Panc1 (cell line): ENCODE measurements around the gene IRF7. TPM values are rescaled to one million over a fixed set of nuclear protein-coding genes. Genes with fewer than 3 reads are reported as not detected.

Source experiments
- ATAC-seq: fragments of 200-7000 bp; cut with Tn5 transposase; 2 replicates; pipeline ENCODE4 v1.9.1; 2020; ENCODE audit warnings: mild to moderate bottlenecking, moderate library complexity
- BruUV-seq: library from RNA; stranded (reverse); fragments of 400-500 nt; replicated peaks from 2 replicates; lab custom pipeline; 2021; lab: Mats Ljungman, UMichigan
- CTCF ChIA-PET: fragments of 300-600 bp; sonication (Branson Sonifier 250); formaldehyde crosslinking; loops from one replicate; lab custom pipeline; 2022; ENCODE audit warnings: antibody characterized with exemption; lab: Charles Lee
- POLR2A ChIA-PET: fragments of 300-600 bp; sonication (Branson Sonifier 250); formaldehyde crosslinking; loops from one replicate; lab custom pipeline; 2022; ENCODE audit warnings: antibody characterized with exemption; lab: Charles Lee
- DNase-seq: peaks from one replicate; pipeline ENCODE4 v3.0.0-alpha.2; 2010; ENCODE audit warnings: low read depth, low spot score
- H3K27ac ChIP-seq: 2 replicates; pipeline ENCODE4 v1.5.1; 2011; ENCODE audit warnings: mild to moderate bottlenecking, low read length, inconsistent platforms
- H3K27me3 ChIP-seq: fragments of 200-500 bp; sonication (Bioruptor generic); 2 replicates; pipeline ENCODE4 v1.6.0; 2014; ENCODE audit warnings: low read length, inconsistent platforms; ENCODE audit not compliant: control insufficient read depth, insufficient read depth
- H3K36me3 ChIP-seq: fragments of 200-500 bp; sonication (Bioruptor generic); 2 replicates; pipeline ENCODE4 v1.5.1; 2014; ENCODE audit warnings: inconsistent platforms, mild to moderate bottlenecking, low read length, moderate library complexity; ENCODE audit not compliant: control insufficient read depth, insufficient read depth
- H3K4me1 ChIP-seq: 2 replicates; pipeline ENCODE4 v1.5.1; 2011; ENCODE audit warnings: inconsistent platforms, mild to moderate bottlenecking, low read length, moderate library complexity; ENCODE audit not compliant: control insufficient read depth, insufficient read depth
- H3K4me3 ChIP-seq, 2 experiments: 2 replicates each; pipeline ENCODE4 v1.5.1; 2011 to 2012; ENCODE audit warnings: low read depth in 2 of 2, low read length in 2 of 2, mild to moderate bottlenecking in 2 of 2, inconsistent platforms in 1 of 2, moderate library complexity in 1 of 2
- H3K9me3 ChIP-seq: fragments of 200-500 bp; sonication (Bioruptor generic); 2 replicates; pipeline ENCODE4 v1.5.1; 2014; ENCODE audit warnings: low read depth, mild to moderate bottlenecking, inconsistent platforms, low read length, moderate library complexity; ENCODE audit not compliant: control insufficient read depth, insufficient read depth
- POLR2AphosphoS5 ChIP-seq: IDR thresholded peaks from 2 replicates; pipeline ENCODE4 v1.6.1; 2012; ENCODE audit warnings: mild to moderate bottlenecking, low read depth, low read length, moderate library complexity
- SIN3A ChIP-seq: IDR thresholded peaks from 2 replicates; pipeline ENCODE4 v1.6.1; 2012; ENCODE audit warnings: low read depth, mild to moderate bottlenecking, low read length, moderate library complexity, borderline replicate concordance; ENCODE audit not compliant: insufficient read depth
- TCF7L2 ChIP-seq: IDR thresholded peaks from 2 replicates; pipeline ENCODE4 v1.6.1; 2011; ENCODE audit warnings: mild to moderate bottlenecking, low read depth, low read length, inconsistent platforms
- in situ Hi-C: cut with HindIII; loops from 2 replicates; pipeline ENCODE4 v1.10.0; 2016; ENCODE audit warnings: low sequenced_read_pairs, low pct_unique_long_range_greater_than_20kb
- intact Hi-C: fragments of 100-400 bp; cut with micrococcal nuclease; formaldehyde crosslinking; loops from one replicate; pipeline ENCODE4 v1.10.0; 2022; ENCODE audit not compliant: unreplicated experiment
- total RNA-seq: library from RNA; stranded (reverse); gene quantifications from one replicate; pipeline ENCODE4 v1.2.1, GENCODE V29; 2021; ENCODE audit not compliant: unreplicated experiment
- TF ChIP-seq, protein P1 (sequence below): fragments of 450-650 bp; IDR thresholded peaks from 2 replicates; pipeline ENCODE4 v1.5.1; 2017; ENCODE audit warnings: mild to moderate bottlenecking
- TF ChIP-seq, protein P2 (sequence below), 2 experiments: IDR thresholded peaks; 2 replicates each; pipeline ENCODE4 v1.6.1; 2011 to 2012; ENCODE audit warnings: low read depth in 2 of 2, control low read depth in 1 of 2, low read length in 1 of 2, mild to moderate bottlenecking in 1 of 2, moderate library complexity in 1 of 2; ENCODE audit not compliant: insufficient read depth in 1 of 2

IRF7 gene
- total RNA-seq, 1 experiment from 2014 or later, result 23.9 TPM

DNA sequence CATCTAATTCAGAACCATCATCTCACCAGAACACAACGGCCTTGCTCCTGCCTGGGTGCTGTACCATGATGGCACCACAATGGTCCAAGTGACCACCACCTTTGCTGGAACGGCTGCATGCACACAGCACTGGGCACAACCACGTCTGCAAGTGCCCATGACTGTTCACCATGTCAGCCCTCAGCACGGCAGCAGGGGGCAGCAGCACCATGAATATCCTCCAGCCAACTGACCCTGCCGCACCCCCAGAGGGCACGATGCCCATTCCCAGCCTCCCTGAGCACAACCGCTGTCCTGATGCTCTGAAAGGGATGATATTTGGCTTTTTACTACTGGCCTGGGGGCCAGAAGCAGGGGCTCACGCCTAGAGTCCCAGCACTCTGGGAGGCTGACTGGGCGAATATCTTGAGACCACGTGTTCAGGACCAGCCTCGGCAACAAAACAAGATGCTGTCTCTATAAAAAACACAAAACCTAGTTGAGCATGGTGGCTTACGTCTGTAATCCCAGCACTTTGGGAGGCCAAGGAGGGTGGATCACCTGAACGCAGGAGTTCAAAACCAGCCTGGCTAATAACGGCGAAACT is 47.0 kb upstream of the IRF7 start:
- CTCF ChIA-PET, result no interaction called here
- no peak overlapping the region for H3K27ac ChIP-seq
- no peak overlapping the region for H3K4me3 ChIP-seq
- intact Hi-C loops (loop anchor here (5.0 kb wide), 1 partner anchor 60 kb away; no protein-coding TSS in a partner anchor), in situ Hi-C loops (no loop called here)
- no peaks in the 10 kb centered on the region for H3K27me3 ChIP-seq
- no peaks in the 10 kb centered on the region; the same call in 1 of the 2 replicates for H3K36me3 ChIP-seq
- BruUV-seq, result no TSS peak
- TF ChIP-seq, protein P1, sequence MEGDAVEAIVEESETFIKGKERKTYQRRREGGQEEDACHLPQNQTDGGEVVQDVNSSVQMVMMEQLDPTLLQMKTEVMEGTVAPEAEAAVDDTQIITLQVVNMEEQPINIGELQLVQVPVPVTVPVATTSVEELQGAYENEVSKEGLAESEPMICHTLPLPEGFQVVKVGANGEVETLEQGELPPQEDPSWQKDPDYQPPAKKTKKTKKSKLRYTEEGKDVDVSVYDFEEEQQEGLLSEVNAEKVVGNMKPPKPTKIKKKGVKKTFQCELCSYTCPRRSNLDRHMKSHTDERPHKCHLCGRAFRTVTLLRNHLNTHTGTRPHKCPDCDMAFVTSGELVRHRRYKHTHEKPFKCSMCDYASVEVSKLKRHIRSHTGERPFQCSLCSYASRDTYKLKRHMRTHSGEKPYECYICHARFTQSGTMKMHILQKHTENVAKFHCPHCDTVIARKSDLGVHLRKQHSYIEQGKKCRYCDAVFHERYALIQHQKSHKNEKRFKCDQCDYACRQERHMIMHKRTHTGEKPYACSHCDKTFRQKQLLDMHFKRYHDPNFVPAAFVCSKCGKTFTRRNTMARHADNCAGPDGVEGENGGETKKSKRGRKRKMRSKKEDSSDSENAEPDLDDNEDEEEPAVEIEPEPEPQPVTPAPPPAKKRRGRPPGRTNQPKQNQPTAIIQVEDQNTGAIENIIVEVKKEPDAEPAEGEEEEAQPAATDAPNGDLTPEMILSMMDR, result no peak; the same call in 1 of the 2 replicates
- no peak for TF ChIP-seq POLR2AphosphoS5
- TF ChIP-seq SIN3A, result no peak
- TF ChIP-seq, protein P2, sequence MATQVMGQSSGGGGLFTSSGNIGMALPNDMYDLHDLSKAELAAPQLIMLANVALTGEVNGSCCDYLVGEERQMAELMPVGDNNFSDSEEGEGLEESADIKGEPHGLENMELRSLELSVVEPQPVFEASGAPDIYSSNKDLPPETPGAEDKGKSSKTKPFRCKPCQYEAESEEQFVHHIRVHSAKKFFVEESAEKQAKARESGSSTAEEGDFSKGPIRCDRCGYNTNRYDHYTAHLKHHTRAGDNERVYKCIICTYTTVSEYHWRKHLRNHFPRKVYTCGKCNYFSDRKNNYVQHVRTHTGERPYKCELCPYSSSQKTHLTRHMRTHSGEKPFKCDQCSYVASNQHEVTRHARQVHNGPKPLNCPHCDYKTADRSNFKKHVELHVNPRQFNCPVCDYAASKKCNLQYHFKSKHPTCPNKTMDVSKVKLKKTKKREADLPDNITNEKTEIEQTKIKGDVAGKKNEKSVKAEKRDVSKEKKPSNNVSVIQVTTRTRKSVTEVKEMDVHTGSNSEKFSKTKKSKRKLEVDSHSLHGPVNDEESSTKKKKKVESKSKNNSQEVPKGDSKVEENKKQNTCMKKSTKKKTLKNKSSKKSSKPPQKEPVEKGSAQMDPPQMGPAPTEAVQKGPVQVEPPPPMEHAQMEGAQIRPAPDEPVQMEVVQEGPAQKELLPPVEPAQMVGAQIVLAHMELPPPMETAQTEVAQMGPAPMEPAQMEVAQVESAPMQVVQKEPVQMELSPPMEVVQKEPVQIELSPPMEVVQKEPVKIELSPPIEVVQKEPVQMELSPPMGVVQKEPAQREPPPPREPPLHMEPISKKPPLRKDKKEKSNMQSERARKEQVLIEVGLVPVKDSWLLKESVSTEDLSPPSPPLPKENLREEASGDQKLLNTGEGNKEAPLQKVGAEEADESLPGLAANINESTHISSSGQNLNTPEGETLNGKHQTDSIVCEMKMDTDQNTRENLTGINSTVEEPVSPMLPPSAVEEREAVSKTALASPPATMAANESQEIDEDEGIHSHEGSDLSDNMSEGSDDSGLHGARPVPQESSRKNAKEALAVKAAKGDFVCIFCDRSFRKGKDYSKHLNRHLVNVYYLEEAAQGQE (IDR thresholded peaks at IDR 0.05; ENCODE audit: insufficient read depth in 1 of 2, low read depth in 2 of 2, low read length in 1 of 2), result no peak
- no peak for TF ChIP-seq TCF7L2
- H3K9me3 ChIP-seq, result no peaks in the 10 kb centered on the region
- DNase-seq (peak; percentile 33), ATAC-seq (peak; percentile 93)
- no peaks in the 10 kb centered on the region for H3K4me1 ChIP-seq
- POLR2A ChIA-PET, result no interaction called here

DNA sequence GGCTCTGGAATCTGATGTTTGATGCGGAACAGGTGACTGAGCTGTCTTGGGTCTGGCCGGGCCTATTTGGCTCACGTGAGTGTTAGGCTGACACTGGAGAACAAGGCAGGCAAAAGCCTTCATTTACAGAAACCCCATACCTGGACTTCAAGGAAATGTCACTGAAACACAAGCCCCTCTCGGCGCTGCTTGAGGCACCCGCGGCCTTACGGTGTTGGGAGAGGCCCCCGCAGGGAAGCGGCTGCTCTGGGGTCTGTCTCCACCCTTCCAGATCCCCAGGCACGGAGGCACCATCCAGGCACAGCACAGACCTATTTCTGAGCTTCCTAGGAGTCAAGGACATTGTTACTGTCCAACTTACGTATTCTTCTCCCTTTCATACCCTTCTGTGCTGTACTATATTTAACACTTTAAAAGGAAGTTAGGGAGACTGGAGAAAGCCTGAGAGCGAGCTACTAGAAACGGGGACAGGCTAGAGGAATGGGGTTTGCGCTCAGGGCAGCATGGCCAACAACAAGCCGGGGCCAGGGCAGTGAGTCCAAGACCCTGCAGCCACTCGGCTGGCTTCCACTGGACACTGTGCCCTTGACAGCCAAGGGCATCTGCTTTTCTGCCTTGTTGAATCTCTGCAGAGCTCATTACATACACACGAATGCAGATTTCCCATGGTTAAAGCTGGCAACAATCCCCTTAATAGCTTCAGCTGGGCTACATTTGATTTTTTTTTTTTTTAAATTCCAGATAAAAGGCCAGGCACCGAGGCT is 45.1 kb upstream of the IRF7 start:
- TF ChIP-seq, protein P2 (IDR thresholded peaks at IDR 0.05; ENCODE audit: insufficient read depth in 1 of 2, low read depth in 2 of 2, low read length in 1 of 2), result no peak
- TF ChIP-seq, protein P1, result no peak
- TF ChIP-seq POLR2AphosphoS5 (no peak), SIN3A (no peak), TCF7L2 (no peak)

More for the DNA sequence above, 45.1 kb upstream of the IRF7 start:
- intact Hi-C loops, result loop anchor here (5.0 kb wide), 1 partner anchor 61 kb away; no protein-coding TSS in a partner anchor
- Histone ChIP-seq H3K27ac (no peak overlapping the region), H3K4me3 (no peak overlapping the region), H3K9me3 (no peaks in the 10 kb centered on the region), H3K27me3 (no peaks in the 10 kb centered on the region), H3K36me3 (no peaks in the 10 kb centered on the region; the same call in 1 of the 2 replicates), H3K4me1 (no peaks in the 10 kb centered on the region)
- in situ Hi-C loops, result no loop called here
- ATAC-seq (no peak), DNase-seq (no peak)
- BruUV-seq, result no TSS peak
- POLR2A ChIA-PET, result interaction anchor here (0.5 kb wide), 1 partner anchor 154 kb away, joined by 3 read pairs; no protein-coding TSS in a partner anchor
- CTCF ChIA-PET, result interaction anchor here (0.7 kb wide), 1 partner anchor 27 kb away, joined by 3 read pairs; no protein-coding TSS in a partner anchor
